Measurements from ENCODE around the gene ATAD5.

GRCh38 chr17:30854146-30854545 is 22.4 kb downstream of the ATAD5 start:
- TF ChIP-seq POLR2AphosphoS5 (IDR thresholded peaks at IDR 0.05): no peak
- TF ChIP-seq, protein P1, sequence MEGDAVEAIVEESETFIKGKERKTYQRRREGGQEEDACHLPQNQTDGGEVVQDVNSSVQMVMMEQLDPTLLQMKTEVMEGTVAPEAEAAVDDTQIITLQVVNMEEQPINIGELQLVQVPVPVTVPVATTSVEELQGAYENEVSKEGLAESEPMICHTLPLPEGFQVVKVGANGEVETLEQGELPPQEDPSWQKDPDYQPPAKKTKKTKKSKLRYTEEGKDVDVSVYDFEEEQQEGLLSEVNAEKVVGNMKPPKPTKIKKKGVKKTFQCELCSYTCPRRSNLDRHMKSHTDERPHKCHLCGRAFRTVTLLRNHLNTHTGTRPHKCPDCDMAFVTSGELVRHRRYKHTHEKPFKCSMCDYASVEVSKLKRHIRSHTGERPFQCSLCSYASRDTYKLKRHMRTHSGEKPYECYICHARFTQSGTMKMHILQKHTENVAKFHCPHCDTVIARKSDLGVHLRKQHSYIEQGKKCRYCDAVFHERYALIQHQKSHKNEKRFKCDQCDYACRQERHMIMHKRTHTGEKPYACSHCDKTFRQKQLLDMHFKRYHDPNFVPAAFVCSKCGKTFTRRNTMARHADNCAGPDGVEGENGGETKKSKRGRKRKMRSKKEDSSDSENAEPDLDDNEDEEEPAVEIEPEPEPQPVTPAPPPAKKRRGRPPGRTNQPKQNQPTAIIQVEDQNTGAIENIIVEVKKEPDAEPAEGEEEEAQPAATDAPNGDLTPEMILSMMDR (IDR thresholded peaks at IDR 0.05): no peak

All from breast epithelium (tissue), 3 donors.